ENCODE data around the gene ZBTB7C.

The ZBTB7C gene

GRCh38 chr18:48418539-48419276 lies 9.5 kb upstream of the ZBTB7C start:
- DNase-seq (ENCODE audit: low read depth) = no peak

- DNase-seq (ENCODE audit: low read depth) = no peak
These were observed 8.8 kb upstream of the ZBTB7C start for GRCh38 chr18:48417985-48418384.

- no peak for DNase-seq (ENCODE audit: low read depth)
These were observed 4.2 kb upstream of the ZBTB7C start for GRCh38 chr18:48413342-48413741.

DNA sequence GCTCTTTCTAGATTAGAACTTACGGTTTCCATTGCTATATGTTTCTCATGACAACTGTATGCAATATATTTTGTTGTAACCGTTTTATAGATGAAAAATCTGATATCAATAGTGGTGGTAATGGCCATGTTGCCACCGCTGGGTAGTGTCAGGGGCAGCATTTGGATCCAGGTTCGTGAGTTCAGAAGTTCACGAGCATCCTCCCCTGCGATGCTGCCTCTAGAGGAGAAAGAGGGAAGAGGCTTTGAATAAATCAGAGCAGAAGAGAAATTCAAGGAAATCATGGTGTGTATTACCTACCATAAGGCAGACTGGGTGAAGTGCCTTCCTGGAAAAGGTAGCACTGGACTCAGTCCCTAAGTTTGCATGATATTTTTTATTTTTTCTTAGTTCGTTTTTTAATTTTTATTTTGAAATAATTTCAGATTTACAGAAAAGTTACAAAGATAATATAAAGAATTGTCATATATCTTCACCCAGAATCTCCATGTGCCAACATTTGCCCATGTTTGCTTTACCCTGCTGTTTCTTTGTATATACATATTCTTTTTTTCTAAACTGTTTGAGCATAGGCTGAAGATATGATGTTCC lies 3.3 kb upstream of the ZBTB7C start:
- no peak for DNase-seq (ENCODE audit: low read depth)

GRCh38 chr18:48410095-48410920 lies 1.1 kb upstream of the ZBTB7C start:
- DNase-seq (ENCODE audit: low read depth) = no peak

GRCh38 chr18:48409591-48410094 lies 460 bp upstream of the ZBTB7C start:
- DNase-seq (ENCODE audit: low read depth) = no peak

- no peak for DNase-seq (ENCODE audit: low read depth)
These were observed 964 bp downstream of the ZBTB7C start for GRCh38 chr18:48408111-48408726.

- no peak for DNase-seq (ENCODE audit: low read depth)
These were observed 1.8 kb downstream of the ZBTB7C start for GRCh38 chr18:48407358-48407757.

- no peak for DNase-seq (ENCODE audit: low read depth)
These were observed 3.2 kb downstream of the ZBTB7C start for GRCh38 chr18:48405978-48406377.

DNA sequence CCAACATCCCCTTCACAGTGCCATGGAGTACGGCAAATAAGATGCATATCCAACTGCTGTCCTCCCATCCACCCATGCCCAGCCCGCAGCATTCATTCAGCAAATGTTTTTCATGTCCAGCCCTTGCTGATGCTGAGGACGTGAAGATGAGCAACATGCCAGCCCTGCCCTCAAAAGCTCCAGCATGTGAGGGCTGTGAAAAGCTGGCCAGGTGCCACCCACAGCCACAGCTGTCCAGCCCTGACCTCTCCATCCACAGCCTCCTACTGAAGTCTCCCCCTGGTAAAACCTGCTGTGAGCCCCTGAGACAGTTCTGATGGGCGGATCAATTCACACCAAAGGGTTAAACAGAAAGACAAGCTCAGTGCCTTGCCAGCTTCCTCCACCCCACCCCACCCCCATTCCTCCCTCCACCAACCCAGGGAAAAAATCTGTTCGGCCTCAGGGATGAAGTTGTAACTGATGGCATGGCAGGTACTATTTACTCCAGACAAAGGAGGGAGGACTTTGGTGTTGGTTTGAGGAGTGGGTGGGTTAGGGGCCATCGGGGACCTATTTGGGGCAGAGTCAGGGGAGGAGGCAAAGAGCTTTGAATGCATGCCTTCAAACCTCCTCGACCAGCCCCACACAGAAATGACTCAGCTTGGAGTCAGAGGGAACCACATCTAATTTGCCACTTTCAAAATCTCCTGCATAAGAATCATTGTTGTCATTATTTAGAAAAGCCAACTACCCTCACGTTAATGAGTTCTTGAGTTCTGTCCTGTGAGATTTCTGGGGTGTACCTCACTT lies 4.3 kb downstream of the ZBTB7C start:
- DNase-seq (ENCODE audit: low read depth) = no peak

DNA sequence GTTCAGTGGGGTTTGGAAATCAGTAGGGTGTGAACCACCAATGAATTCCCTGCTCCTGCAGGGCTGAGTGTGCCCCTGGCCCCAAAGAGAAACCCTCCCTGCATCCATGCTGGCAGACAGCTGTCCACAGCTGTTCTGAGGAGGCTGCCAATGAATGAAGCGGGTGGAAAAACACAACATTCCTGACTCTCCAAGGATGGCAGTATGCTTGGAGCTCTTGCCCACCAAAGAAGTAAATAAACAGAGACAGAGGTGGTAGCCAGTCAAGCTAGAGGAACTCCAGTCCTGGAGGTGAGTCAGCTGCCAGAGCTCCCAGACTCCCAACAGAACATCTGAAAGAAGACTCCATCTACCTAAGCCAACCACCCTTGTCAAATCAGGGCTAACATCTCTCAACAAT lies 6.2 kb downstream of the ZBTB7C start:
- no peak for DNase-seq (ENCODE audit: low read depth)

DNA sequence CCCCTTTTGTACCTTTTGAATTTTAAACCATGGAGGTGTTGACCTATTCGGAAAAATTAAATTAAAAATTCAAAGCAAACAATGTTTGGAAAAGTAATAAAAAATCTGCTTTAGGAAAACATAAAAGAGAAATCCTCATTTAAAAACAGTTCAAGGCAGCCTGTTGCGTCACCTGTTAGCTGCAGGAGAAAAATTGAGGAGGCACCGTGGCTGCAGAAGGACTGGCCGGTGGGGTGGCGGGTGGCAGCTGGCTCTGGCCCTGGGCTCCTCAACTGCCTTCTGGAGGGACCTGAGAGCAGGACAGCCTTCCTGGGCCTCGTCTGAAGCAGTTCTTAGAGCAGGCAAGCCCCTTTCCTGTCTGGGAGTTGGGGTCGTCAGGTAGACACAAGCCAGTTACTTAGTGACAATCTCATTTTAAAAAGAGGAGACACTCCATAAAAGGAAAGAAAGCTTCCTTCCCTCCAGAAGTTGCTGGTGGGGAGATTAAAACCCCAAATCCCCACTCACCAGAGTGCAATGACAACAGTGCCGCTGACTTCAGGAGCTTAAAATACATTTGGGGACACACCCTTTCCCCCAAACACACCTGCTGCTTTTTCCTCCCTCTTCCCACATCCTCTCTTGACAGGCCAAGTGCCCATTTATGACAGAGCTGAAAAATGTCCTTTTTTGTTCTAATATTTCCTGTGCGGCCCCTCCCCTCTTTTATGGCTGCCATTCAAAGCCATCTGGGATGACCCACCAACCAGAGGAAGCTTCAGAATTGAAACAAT lies 9.7 kb downstream of the ZBTB7C start:
- no peak for DNase-seq (ENCODE audit: low read depth)

- DNase-seq (ENCODE audit: low read depth) = no peak
These were observed 11.1 kb downstream of the ZBTB7C start for GRCh38 chr18:48398074-48398473.

DNA sequence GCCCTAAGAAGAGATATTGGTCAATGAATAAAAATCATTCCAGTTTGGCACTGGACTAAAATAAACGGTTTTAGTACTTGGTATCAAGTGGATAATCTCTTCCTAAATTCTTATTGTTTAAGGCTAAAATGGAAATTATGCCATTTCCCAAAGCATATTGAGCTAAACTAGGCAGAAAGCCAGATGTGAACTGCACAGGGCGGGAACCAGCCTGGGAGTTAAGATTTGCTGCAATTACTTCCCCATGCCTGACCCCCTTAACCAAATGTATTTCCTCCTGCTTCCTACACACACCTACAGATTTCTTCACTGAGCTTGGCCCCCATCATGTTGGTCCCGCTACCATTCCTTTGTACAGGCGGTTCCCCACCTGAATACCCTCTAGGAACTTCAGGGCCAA lies 12.2 kb downstream of the ZBTB7C start:
- DNase-seq (ENCODE audit: low read depth) = no peak

DNA sequence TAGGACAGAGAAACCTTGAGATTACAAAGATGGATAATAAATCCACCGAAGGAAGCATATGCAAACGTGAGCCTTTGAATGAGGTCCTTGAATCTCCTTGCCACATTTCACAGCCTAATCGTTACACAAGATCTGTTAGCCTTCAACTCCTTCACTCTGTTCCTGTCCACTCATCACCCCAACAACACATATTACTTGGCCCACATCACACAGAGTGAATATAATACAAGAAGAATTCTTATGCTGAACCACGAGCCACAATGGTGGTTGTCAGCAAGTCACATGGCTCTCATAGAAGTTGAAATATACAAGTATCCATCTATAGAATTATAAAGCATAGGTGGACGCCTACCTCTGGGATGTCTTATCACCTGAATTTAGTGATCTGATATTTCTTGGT lies 12.6 kb downstream of the ZBTB7C start:
- DNase-seq (ENCODE audit: low read depth) = no peak

DNA sequence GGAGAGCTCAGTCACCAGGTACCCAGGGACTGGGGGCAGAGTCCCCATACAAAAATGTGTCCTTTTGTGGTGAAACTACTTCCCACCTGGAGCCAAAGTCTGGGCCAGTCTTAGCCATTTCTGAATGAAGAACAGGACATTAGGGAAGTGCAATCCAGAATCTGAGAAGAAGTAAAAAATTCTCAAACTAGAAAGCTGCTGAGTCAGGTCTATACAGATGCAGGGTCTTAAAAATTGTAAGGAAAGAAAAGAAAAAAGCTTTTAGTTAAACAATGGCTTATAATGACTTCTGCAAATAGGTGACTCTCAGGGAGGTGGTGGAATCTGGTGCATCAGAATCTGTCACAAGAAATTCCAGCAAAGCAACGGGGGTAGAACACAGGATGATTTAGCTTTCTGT lies 13.5 kb downstream of the ZBTB7C start:
- DNase-seq (ENCODE audit: low read depth) = no peak

DNA sequence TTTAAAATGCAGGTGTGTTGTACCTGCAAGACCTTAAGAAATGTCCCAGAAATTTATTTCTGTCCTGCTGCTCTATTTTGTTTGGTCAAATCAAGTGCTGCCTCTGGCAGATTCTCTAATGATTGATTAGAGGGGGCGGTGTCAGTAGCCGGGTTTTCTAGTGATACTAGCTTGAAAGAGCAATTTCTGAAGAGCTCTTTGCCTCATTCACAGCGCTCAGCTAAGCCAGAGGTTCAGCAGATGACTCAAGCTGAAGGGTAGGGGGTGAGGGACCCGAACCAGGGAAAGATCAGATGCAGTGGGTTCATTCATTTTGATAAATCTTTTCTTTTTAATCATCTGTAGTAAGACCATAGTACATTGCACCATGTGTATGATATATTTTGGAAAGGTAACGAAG lies 15.0 kb downstream of the ZBTB7C start:
- DNase-seq (ENCODE audit: low read depth) = no peak

DNA sequence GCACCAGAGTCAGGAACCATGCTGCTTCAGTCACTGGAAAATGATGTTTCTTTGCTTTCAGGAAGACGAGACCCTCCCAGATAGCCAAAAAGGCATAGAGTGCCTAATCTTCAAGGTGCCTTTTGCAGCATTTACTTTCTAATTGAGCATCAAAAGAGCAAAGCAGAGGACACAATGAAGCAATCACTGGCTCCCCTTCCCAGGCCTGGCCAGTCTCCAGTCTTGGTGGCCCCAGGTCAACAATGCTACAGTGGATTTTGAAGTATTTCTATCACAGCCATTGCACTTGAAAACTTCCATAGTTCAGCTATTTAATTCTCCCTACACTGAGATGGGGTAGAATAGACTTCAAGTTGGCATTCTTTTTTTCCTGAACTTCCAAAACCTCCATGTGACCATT lies 15.4 kb downstream of the ZBTB7C start:
- DNase-seq (ENCODE audit: low read depth) = no peak

GRCh38 chr18:48393170-48393569 lies 16.0 kb downstream of the ZBTB7C start:
- DNase-seq (ENCODE audit: low read depth) = no peak

DNA sequence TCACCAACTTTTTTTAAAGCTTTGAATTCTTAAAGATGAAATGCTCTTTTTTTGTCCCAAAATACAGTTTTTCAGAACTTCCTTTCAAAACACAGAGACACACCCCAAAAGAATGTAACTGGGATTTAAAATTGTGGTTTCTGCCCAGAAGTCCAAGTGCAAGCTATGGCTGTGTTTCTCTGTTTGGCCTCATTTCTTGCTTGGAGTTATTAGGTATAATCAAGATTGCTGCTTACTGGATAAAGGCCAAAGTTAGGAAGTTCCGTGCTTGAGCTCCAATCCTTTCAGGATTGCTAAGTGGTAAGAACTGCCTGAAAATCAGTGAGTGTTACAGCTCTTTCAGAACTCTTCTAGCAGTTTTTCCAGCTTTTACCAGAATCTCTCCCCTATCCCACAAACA lies 16.9 kb downstream of the ZBTB7C start:
- no peak for DNase-seq (ENCODE audit: low read depth)

GRCh38 chr18:48391868-48392267 lies 17.3 kb downstream of the ZBTB7C start:
- DNase-seq (ENCODE audit: low read depth) = no peak

Measured in activated gamma-delta T cell treated with anti-CD3 and anti-CD28 coated beads, Interleukin-2, amount 50 U/mL, for 16 hours (primary cell).